ENCODE results near the gene SGSH.

Gene SGSH

GRCh38 chr17:80164185-80164584, 55.9 kb downstream of the SGSH start:
- H3K4me3 ChIP-seq (ENCODE audit: low read depth, low read length): no peak overlapping the region
- in situ Hi-C loops (cut with HindIII; ENCODE audit: low sequenced_read_pairs): no loop called here
- TF ChIP-seq CTCF (IDR thresholded peaks at IDR 0.05; ENCODE audit: low read depth, low read length): no peak
- no peak for DNase-seq (ENCODE audit: low read depth, low spot score)

GRCh38 chr17:80163336-80163735, 56.8 kb downstream of the SGSH start:
- DNase-seq (ENCODE audit: low read depth, low spot score): no peak
- no peak overlapping the region for H3K4me3 ChIP-seq (ENCODE audit: low read depth, low read length)
- TF ChIP-seq CTCF (IDR thresholded peaks at IDR 0.05; ENCODE audit: low read depth, low read length): no peak
- in situ Hi-C loops (cut with HindIII; ENCODE audit: low sequenced_read_pairs): no loop called here

- in situ Hi-C loops (cut with HindIII; ENCODE audit: low sequenced_read_pairs): no loop called here
- no peak overlapping the region for H3K4me3 ChIP-seq (ENCODE audit: low read depth, low read length)
- TF ChIP-seq CTCF (IDR thresholded peaks at IDR 0.05; ENCODE audit: low read depth, low read length): no peak
- no peak for DNase-seq (ENCODE audit: low read depth, low spot score)
These were observed 59.6 kb downstream of the SGSH start for GRCh38 chr17:80160536-80160935.

All from astrocyte of the spinal cord (primary cell).